HCT116 (cell line): ENCODE results near the gene DNAJC16.

Experiments
- CTCF ChIP-seq, 3 experiments: fragments of 200-600 bp in 1 of 3; sonication (generic) in 1 of 3; IDR thresholded peaks in 2 of 3; conservative IDR thresholded peaks in 1 of 3; 2 replicates each; pipeline ENCODE4 v1.5.1; 2012 to 2017; ENCODE audit warnings: low read depth in 2 of 3, low read length in 2 of 3, antibody characterized with exemption in 1 of 3, borderline replicate concordance in 1 of 3, control low read depth in 1 of 3, mild to moderate bottlenecking in 1 of 3, mixed read lengths in 1 of 3, mixed run types in 1 of 3, moderate library complexity in 1 of 3; ENCODE audit not compliant: insufficient read depth in 1 of 3
- POLR2A ChIP-seq: IDR thresholded peaks from 2 replicates; pipeline ENCODE4 v1.7.0; 2011; ENCODE audit warnings: borderline replicate concordance; ENCODE audit not compliant: insufficient read depth, insufficient read length; ENCODE audit errors: extremely low read depth
- REST ChIP-seq: IDR thresholded peaks from 2 replicates; pipeline ENCODE4 v1.6.1; 2012; ENCODE audit warnings: low read depth
- SP1 ChIP-seq: IDR thresholded peaks from 2 replicates; pipeline ENCODE4 v1.6.1; 2012; ENCODE audit warnings: low read depth
- ZNF274 ChIP-seq: fragments of 200-500 bp; sonication (Bioruptor generic); IDR thresholded peaks from 2 replicates; pipeline ENCODE4 v1.6.1; 2014; ENCODE audit warnings: mild to moderate bottlenecking, low read depth, low read length, inconsistent platforms

GRCh38 chr1:15605398-15606383, 79.0 kb downstream of the DNAJC16 start:
- TF ChIP-seq CTCF (IDR thresholded peaks at IDR 0.05 in 2 of 3, conservative IDR thresholded peaks at IDR 0.05 in 1 of 3; ENCODE audit: borderline replicate concordance in 1 of 3, insufficient read depth in 1 of 3, low read depth in 2 of 3, low read length in 2 of 3) (no peak), REST (no peak), SP1 (no peak), POLR2A (no peak), ZNF274 (no peak)
